Hepatocyte (in vitro differentiated cells): Measurements from ENCODE around the gene CIITA.

Experiments used
- EZH2 ChIP-seq: fragments of 200-600 bp; sonication (generic); IDR thresholded peaks from 2 replicates; pipeline ENCODE4 v1.6.1; 2016; ENCODE audit warnings: antibody characterized with exemption, mild to moderate bottlenecking, borderline replicate concordance
- EZH2phosphoT487 ChIP-seq: fragments of 200-600 bp; sonication (generic); IDR thresholded peaks from one replicate; pipeline ENCODE4 v1.6.1; 2018; ENCODE audit warnings: antibody characterized with exemption, mild to moderate bottlenecking, low read depth, moderate library complexity; ENCODE audit not compliant: unreplicated experiment, severe bottlenecking
- TF ChIP-seq, protein P1 (sequence below): fragments of 200-600 bp; sonication (generic); IDR thresholded peaks from 2 replicates; pipeline ENCODE4 v1.5.1; 2016; ENCODE audit warnings: antibody characterized with exemption, mild to moderate bottlenecking; ENCODE audit not compliant: poor library complexity

DNA sequence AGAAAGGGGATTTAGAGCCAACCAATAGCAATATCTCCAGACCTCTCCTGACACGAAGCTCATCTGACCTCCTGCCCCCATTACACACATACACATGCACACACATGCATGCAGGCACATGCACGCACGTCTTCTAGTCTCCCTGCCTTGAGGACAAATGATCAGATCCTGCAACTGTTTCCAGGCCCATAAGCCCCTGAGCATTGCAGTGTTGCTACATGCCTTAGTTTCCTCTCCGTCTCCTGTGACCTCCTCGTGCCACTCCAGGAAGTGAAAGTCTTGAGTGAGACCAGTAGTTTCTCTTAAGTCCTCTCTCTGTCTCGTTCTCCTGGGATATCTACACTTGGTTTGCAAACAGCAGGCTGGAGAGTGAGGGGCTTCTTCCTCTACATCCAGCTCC, 8.2 kb downstream of the CIITA start:
- TF ChIP-seq, protein P1, sequence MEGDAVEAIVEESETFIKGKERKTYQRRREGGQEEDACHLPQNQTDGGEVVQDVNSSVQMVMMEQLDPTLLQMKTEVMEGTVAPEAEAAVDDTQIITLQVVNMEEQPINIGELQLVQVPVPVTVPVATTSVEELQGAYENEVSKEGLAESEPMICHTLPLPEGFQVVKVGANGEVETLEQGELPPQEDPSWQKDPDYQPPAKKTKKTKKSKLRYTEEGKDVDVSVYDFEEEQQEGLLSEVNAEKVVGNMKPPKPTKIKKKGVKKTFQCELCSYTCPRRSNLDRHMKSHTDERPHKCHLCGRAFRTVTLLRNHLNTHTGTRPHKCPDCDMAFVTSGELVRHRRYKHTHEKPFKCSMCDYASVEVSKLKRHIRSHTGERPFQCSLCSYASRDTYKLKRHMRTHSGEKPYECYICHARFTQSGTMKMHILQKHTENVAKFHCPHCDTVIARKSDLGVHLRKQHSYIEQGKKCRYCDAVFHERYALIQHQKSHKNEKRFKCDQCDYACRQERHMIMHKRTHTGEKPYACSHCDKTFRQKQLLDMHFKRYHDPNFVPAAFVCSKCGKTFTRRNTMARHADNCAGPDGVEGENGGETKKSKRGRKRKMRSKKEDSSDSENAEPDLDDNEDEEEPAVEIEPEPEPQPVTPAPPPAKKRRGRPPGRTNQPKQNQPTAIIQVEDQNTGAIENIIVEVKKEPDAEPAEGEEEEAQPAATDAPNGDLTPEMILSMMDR, result no peak
- no peak for TF ChIP-seq EZH2
- TF ChIP-seq EZH2phosphoT487, result no peak
